GM12891 (cell line): ENCODE data around the gene BICDL1.

ENCODE experiments used
- DNase-seq: peaks from one replicate; pipeline ENCODE4 v3.0.0; 2011; ENCODE audit warnings: low spot score; ENCODE audit not compliant: insufficient read length
- FAIRE-seq: peaks from 2 replicates; lab custom pipeline; 2011; peaks lifted over from hg19 to GRCh38; lab: Jason Lieb, UNC
- PAX5 ChIP-seq: IDR thresholded peaks from 2 replicates; pipeline ENCODE4 v1.6.1; 2011; ENCODE audit warnings: low read length, moderate library complexity, mild to moderate bottlenecking; ENCODE audit not compliant: insufficient read depth, severe bottlenecking
- POLR2A ChIP-seq: IDR thresholded peaks from 2 replicates; pipeline ENCODE4 v1.6.1; 2011; ENCODE audit warnings: low read depth, low read length, control low read depth
- POLR2AphosphoS5 ChIP-seq: IDR thresholded peaks from 2 replicates; pipeline ENCODE4 v1.6.1; 2011; ENCODE audit warnings: low read depth, low read length, control low read depth
- POU2F2 ChIP-seq: IDR thresholded peaks from 2 replicates; pipeline ENCODE4 v1.6.1; 2011; ENCODE audit warnings: low read depth, mild to moderate bottlenecking, control low read depth, low read length, moderate library complexity
- SPI1 ChIP-seq: IDR thresholded peaks from 2 replicates; pipeline ENCODE4 v1.6.1; 2011; ENCODE audit warnings: low read depth, low read length, control low read depth
- TAF1 ChIP-seq: IDR thresholded peaks from 2 replicates; pipeline ENCODE4 v1.6.1; 2011; ENCODE audit warnings: low read depth, low read length, control low read depth

The BICDL1 gene

GRCh38 chr12:120078868-120079267 is 89.8 kb downstream of the BICDL1 start:
- DNase-seq, result no peak
- TF ChIP-seq PAX5 (no peak), POU2F2 (no peak), POLR2A (no peak), SPI1 (no peak), TAF1 (no peak), POLR2AphosphoS5 (no peak)
- no peak for FAIRE-seq

- DNase-seq, result no peak
- no peak for FAIRE-seq
- TF ChIP-seq SPI1, result no peak
- no peak for TF ChIP-seq POLR2AphosphoS5
- no peak for TF ChIP-seq POLR2A
- TF ChIP-seq PAX5, result no peak
- no peak for TF ChIP-seq POU2F2
- no peak for TF ChIP-seq TAF1
Observed at GRCh38 chr12:120079411-120080400, 90.7 kb downstream of the BICDL1 start.

GRCh38 chr12:120081641-120082040 is 92.6 kb downstream of the BICDL1 start:
- no peak for TF ChIP-seq TAF1
- TF ChIP-seq POLR2AphosphoS5, result no peak
- TF ChIP-seq POU2F2, result no peak
- no peak for TF ChIP-seq POLR2A
- TF ChIP-seq SPI1, result no peak
- TF ChIP-seq PAX5, result no peak
- DNase-seq, result no peak
- no peak for FAIRE-seq

GRCh38 chr12:120085920-120086645 is 97.0 kb downstream of the BICDL1 start:
- no peak for TF ChIP-seq TAF1
- TF ChIP-seq SPI1, result no peak
- TF ChIP-seq PAX5, result no peak
- no peak for TF ChIP-seq POU2F2
- TF ChIP-seq POLR2A, result no peak
- no peak for TF ChIP-seq POLR2AphosphoS5
- DNase-seq, result no peak
- no peak for FAIRE-seq

GRCh38 chr12:120086801-120087621 is 98.0 kb downstream of the BICDL1 start:
- TF ChIP-seq SPI1 (peak; percentile 62), POLR2AphosphoS5 (0 out of 2 replicates have a peak, but pooled peaks have one; percentile 4), POLR2A (peak; percentile 39; the same call in 1 of the 2 replicates), PAX5 (no peak), POU2F2 (no peak; the same call in 1 of the 2 replicates), TAF1 (no peak)
- FAIRE-seq, result peak; percentile 100

GRCh38 chr12:120089105-120089504 is 100.1 kb downstream of the BICDL1 start:
- FAIRE-seq, result no peak

More at GRCh38 chr12:120086801-120087621, 98.0 kb downstream of the BICDL1 start:
- peak; percentile 99 for DNase-seq

GRCh38 chr12:120089796-120090195 is 100.8 kb downstream of the BICDL1 start:
- DNase-seq, result no peak
- no peak for FAIRE-seq
- TF ChIP-seq POLR2A (no peak), POLR2AphosphoS5 (no peak), TAF1 (no peak), POU2F2 (no peak), PAX5 (no peak), SPI1 (no peak)

More at GRCh38 chr12:120089105-120089504, 100.1 kb downstream of the BICDL1 start:
- DNase-seq, result no peak
- TF ChIP-seq TAF1, result no peak
- TF ChIP-seq POLR2A, result no peak
- no peak for TF ChIP-seq POU2F2

GRCh38 chr12:120090206-120090605 is 101.2 kb downstream of the BICDL1 start:
- FAIRE-seq (no peak), DNase-seq (no peak)
- TF ChIP-seq TAF1, result no peak
